KOPT-K1 (cell line): ENCODE data around the gene XRCC3.

Experiments
- H3K27ac ChIP-seq: fragments of 200-600 bp; sonication (generic); 2 replicates; pipeline ENCODE4 v1.5.1; 2016; ENCODE audit warnings: antibody characterized with exemption, mild to moderate bottlenecking, low read depth, low read length; ENCODE audit not compliant: poor library complexity, severe bottlenecking
- H3K36me3 ChIP-seq: fragments of 200-600 bp; sonication (generic); 2 replicates; pipeline ENCODE4 v1.5.1; 2017; ENCODE audit warnings: antibody characterized with exemption, mild to moderate bottlenecking, low read length, moderate library complexity; ENCODE audit not compliant: insufficient read depth
- H3K9me3 ChIP-seq: fragments of 200-600 bp; sonication (generic); 2 replicates; pipeline ENCODE4 v1.5.1; 2017; ENCODE audit warnings: antibody characterized with exemption, low read length, mild to moderate bottlenecking; ENCODE audit not compliant: insufficient read depth, poor library complexity, severe bottlenecking

Gene XRCC3

DNA sequence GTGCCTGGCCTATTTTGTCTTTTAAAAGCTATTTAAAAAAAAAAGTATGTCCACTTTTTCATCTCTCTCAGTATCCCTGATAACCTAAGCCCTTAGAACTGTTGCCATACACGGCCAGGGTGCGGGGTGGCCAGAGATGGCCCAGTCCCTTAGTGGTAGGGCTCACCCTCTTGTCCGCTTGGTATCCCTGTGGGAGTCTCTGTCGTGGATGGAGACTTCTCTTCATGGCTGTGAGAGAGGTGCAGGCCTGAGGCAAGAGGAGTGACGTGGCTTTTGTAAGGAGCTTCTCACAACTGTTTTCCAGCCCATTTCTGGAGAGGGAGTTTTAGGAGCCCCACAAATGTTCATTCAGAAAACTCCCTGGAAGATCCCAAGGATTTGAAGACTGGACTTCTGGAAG is 26.8 kb downstream of the XRCC3 start:
- Histone ChIP-seq H3K36me3 (peaks cover 96% of the 10 kb centered on the region), H3K27ac (no peak overlapping the region), H3K9me3 (no peaks in the 10 kb centered on the region)

DNA sequence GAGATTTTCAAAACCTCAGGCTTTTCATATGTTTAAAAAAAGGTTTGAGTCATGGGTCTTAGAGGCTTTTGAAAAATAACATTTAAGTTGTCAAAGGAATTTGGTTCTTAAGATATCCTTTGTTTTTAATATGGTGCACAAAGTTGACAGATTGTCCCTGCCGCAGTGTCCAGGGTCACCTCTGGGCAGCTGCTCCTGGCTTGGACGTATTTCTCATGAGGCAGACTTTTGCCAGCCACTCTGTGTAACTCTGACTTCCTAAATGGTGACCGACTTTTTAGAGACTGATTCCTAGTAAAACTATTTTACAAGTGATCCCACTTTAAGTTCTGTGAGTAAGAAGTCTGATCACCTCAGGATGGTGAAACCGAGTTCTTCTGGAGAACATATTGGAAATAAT is 27.5 kb downstream of the XRCC3 start:
- H3K9me3 ChIP-seq: no peaks in the 10 kb centered on the region
- no peak overlapping the region for H3K27ac ChIP-seq
- peaks cover 96% of the 10 kb centered on the region for H3K36me3 ChIP-seq

DNA sequence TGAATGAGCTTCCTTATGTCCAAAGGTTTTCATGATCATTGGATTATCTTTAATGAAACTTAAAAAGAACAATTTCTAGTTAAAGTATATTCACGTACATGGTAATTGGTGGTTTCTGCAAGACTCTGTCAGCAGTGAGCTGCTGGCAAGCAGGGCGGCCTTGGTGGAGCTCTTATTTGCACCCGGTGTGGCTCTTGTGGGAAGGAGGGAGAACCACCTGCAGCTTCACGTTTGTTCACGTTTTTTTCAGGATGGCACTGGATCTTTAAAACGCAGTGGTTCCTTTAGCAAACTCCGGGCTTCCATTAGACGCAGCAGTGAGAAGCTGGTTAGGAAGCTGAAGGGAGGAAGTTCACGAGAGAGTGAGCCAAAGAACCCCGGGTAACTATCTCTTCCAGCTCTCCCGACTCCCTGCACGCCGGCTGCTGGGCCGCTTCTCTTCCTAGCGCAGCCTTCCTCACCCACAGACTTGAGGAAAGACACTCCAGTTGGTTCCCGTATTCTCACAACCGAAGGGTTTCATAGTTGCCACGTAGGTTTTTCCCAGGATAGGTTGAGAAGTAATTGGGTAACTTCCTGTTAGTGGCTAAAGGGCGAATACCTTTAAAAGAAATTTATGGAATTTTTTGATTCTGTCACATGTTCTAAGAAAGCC is 28.3 kb downstream of the XRCC3 start:
- peaks cover 95% of the 10 kb centered on the region for H3K36me3 ChIP-seq
- no peak overlapping the region for H3K27ac ChIP-seq

DNA sequence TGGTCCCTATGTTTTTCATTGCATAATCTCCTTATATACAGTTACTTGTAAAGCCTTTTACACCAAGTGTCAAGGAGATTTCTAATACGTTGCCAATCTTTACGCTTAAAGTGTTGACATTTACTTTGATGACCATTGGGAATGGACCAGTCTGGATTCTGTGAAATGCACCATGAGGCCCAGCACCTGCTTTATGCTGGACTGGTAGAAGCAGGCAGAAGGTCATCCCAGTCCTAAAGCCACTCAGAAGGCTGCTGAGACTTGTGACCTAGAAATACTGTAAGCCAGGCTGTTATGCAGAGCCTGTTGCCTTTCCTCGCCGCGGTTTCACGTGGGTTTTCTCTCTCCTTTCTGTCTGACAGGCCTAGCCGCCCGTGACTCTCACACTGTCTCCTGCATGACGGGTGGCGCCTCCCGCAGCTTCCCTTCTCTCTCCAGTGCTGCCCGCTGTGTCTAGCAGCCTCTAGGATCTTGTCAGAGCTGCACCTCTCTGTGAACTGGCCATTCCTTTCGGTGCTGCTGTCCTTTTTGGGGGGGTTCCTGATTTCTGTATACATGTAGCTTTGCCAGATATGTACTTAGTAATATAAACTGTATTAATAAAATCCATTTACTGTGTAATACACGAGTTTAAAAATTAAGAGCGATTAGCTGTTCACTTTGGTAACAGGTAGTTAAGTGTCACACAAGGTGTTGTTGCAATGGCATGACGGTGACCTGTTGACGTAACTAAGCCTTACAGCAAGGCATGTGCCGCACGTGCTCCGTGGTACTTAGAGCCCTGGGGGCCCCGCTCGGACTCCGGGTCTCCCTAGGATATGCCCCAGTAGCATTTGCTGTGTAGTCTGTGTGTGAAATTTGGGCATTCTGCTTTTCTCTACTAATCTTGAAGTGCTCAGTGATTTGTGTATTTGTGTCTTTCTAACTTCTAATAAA is 29.7 kb downstream of the XRCC3 start:
- no peak overlapping the region for H3K27ac ChIP-seq
- peaks cover 98% of the 10 kb centered on the region for H3K36me3 ChIP-seq
- no peaks in the 10 kb centered on the region for H3K9me3 ChIP-seq

More for the DNA sequence above, 28.3 kb downstream of the XRCC3 start:
- no peaks in the 10 kb centered on the region for H3K9me3 ChIP-seq

GRCh38 chr14:103684871-103685270 is 30.4 kb downstream of the XRCC3 start:
- Histone ChIP-seq H3K27ac (no peak overlapping the region), H3K9me3 (no peaks in the 10 kb centered on the region), H3K36me3 (peaks cover 98% of the 10 kb centered on the region)

DNA sequence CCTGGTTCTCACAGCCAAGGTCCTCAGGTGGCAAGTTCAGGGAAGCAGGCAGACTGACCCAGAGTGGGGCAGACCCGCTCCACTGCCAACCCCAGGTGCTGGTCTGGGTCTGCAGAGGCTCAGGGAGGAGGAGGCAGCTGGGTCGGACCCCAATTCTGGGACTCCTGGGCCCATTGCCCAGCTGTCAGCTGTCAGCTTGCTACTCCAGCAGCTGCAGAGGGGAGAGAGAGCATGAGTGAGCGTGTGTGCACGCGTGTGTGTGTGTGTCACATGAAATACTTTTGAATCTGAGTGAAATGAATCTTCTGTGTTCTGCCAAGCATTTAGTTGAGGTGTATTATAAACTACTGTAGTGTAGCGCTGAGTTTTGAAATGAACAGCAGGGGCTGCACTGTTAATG is 30.8 kb downstream of the XRCC3 start:
- Histone ChIP-seq H3K36me3 (peaks cover 98% of the 10 kb centered on the region), H3K27ac (no peak overlapping the region), H3K9me3 (no peaks in the 10 kb centered on the region)

GRCh38 chr14:103683139-103683538 is 32.1 kb downstream of the XRCC3 start:
- Histone ChIP-seq H3K9me3 (no peaks in the 10 kb centered on the region), H3K27ac (no peak overlapping the region), H3K36me3 (peaks cover 98% of the 10 kb centered on the region)

DNA sequence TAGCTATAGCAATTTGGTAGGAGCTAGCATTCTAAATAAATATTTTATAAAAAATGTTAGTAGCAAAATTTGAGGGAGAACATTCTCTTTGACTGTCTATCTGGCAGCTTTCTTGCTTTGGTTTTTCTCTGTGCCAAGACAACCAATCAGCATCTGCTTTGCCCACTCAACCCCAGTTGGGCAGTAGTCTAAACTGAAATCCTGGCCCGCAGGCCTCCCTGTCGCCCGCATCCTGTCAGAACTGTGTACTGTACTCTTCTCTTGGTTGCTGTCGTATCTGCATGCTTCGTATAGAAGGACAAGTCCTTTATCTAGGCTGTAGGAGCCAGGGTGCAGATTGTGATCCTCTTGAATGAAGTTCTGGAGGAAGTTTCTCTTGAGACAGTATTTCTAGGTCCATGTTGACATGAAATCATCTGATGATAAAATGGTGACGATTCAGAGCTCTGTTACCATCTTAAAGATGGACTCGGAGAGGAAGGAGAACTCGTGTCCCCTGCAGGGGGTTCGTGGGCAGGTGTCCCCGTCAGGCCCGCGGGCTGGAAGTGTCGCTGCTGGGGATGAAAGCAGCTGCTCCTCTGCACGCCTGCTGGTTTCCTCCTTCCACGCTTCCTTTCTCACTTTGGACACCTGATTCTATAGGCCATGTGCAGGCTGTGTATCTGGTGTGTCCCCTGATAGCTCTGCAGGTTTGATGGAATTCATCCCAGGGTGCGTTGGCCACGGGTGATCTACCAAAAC is 34.6 kb downstream of the XRCC3 start:
- Histone ChIP-seq H3K36me3 (peaks cover 98% of the 10 kb centered on the region), H3K9me3 (no peaks in the 10 kb centered on the region), H3K27ac (no peak overlapping the region)

- Histone ChIP-seq H3K9me3 (no peaks in the 10 kb centered on the region), H3K36me3 (peaks cover 98% of the 10 kb centered on the region), H3K27ac (no peak overlapping the region)
These were observed 35.9 kb downstream of the XRCC3 start for GRCh38 chr14:103679351-103679750.

DNA sequence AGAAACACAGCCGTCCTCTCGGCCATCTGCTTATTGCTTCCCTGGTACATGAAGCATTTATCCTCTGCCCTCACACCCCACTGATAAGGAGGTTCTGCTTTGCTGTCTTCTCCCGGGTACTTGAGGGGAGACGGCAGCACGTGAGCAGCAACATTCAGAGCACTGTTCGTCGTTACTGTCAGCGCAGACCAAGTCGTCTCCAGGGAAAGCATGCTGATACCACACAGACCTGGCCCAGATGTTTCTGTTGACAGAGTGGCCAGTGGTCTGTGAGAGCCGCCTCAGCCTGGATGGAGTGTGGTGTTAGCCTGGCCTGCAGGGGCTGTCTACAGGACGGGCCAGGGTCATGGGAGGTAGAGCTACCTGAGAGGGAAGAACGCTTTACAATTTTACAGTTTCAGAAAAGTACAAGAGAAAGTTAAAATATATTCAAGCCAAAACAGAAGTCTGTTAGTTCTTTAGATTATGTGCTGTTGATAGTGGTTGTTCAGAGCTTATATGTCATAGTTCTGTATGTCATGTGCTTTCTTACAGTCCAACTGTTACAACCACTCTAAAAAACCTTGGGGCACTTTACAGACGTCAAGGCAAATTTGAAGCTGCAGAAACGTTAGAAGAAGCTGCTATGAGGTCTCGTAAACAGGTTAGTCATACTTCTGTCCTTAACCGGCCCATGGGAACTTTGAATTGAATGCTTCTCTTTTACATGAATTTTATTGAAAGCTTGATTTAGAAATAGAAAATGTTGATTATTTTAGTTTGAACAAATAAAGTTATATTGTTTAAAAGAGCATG is 38.2 kb downstream of the XRCC3 start:
- peaks cover 99% of the 10 kb centered on the region for H3K36me3 ChIP-seq
- no peaks in the 10 kb centered on the region for H3K9me3 ChIP-seq
- no peak overlapping the region for H3K27ac ChIP-seq

DNA sequence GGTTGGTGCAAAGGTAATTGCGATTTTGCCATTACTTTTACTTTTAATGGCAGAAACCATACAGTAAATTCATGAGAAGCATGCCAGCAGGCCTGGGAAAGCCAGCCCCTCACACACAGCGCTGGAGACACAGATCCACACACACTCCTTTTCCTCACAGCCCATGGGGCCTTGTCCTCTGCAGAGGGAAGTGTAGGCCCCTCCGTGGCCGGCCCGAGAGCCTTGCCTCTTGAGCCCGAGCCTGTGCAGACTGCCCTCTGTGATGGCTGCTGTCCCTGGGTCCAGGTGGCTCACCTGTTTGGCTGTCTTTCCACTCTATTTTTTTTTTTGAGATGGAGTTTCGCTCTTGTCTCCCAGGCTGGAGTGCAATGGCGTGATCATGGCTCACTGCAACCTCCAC is 39.3 kb downstream of the XRCC3 start:
- peaks cover 99% of the 10 kb centered on the region for H3K36me3 ChIP-seq
- no peak overlapping the region for H3K27ac ChIP-seq
- H3K9me3 ChIP-seq: no peaks in the 10 kb centered on the region

GRCh38 chr14:103671911-103672310 is 43.3 kb downstream of the XRCC3 start:
- Histone ChIP-seq H3K36me3 (peaks cover 90% of the 10 kb centered on the region), H3K9me3 (no peaks in the 10 kb centered on the region)

GRCh38 chr14:103669370-103669769 is 45.9 kb downstream of the XRCC3 start:
- Histone ChIP-seq H3K27ac (no peak overlapping the region), H3K9me3 (no peaks in the 10 kb centered on the region), H3K36me3 (peaks cover 87% of the 10 kb centered on the region)

More at GRCh38 chr14:103671911-103672310, 43.3 kb downstream of the XRCC3 start:
- H3K27ac ChIP-seq: no peak overlapping the region

DNA sequence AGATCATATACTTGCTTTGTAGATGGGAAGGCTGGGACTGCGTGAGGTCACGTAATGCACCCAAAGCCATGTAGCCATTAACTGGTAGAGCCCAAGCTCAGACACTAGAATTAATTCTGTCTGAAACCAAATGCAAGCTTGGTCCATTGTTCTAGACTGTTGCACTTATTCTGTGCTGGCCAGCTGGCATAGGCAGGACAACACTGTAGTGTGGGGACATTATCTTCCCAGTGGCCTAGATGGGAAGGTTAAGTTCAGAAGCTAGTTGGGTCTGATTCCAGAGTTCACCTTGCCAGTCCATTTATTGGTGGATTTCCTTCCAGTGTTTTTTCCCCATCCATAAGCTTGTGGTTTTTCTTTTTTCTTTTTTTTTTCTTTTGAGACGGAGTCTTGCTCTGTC is 47.1 kb downstream of the XRCC3 start:
- Histone ChIP-seq H3K9me3 (no peaks in the 10 kb centered on the region), H3K36me3 (peaks cover 87% of the 10 kb centered on the region), H3K27ac (no peak overlapping the region)
